Activated effector memory CD4-positive, alpha-beta T cell treated with anti-CD3 and anti-CD28 coated beads, Interleukin-2, amount 50 U/mL, for 16 hours (primary cell): ENCODE results near the gene GALNT2.
A peak's percentile ranks its signal among the peaks of the same experiment; 100 is the strongest.

Experiments used
- DNase-seq: peaks from one replicate; pipeline ENCODE4 v3.0.0-alpha.2; 2020

GALNT2 gene

GRCh38 chr1:230073371-230074035 is 6.5 kb downstream of the GALNT2 start:
- no peak for DNase-seq

GRCh38 chr1:230074270-230074669 is 7.2 kb downstream of the GALNT2 start:
- no peak for DNase-seq

GRCh38 chr1:230074762-230075161 is 7.7 kb downstream of the GALNT2 start:
- no peak for DNase-seq

- DNase-seq: no peak
These were observed 9.1 kb downstream of the GALNT2 start for GRCh38 chr1:230076121-230076520.

- DNase-seq: no peak
These were observed 10.0 kb downstream of the GALNT2 start for GRCh38 chr1:230077011-230077410.

- no peak for DNase-seq
These were observed 10.6 kb downstream of the GALNT2 start for GRCh38 chr1:230077436-230078213.

GRCh38 chr1:230079199-230080024 is 12.4 kb downstream of the GALNT2 start:
- DNase-seq: no peak

GRCh38 chr1:230080822-230081221 is 13.8 kb downstream of the GALNT2 start:
- DNase-seq: no peak

GRCh38 chr1:230081751-230082150 is 14.7 kb downstream of the GALNT2 start:
- DNase-seq: no peak

- no peak for DNase-seq
These were observed 15.2 kb downstream of the GALNT2 start for GRCh38 chr1:230082211-230082610.

GRCh38 chr1:230083053-230083452 is 16.0 kb downstream of the GALNT2 start:
- DNase-seq: no peak

- DNase-seq: no peak
These were observed 16.8 kb downstream of the GALNT2 start for GRCh38 chr1:230083746-230084407.

GRCh38 chr1:230084408-230085177 is 17.6 kb downstream of the GALNT2 start:
- peak; percentile 79 for DNase-seq

GRCh38 chr1:230085178-230085515 is 18.1 kb downstream of the GALNT2 start:
- no peak for DNase-seq

GRCh38 chr1:230086151-230086550 is 19.1 kb downstream of the GALNT2 start:
- no peak for DNase-seq

- no peak for DNase-seq
These were observed 20.1 kb downstream of the GALNT2 start for GRCh38 chr1:230087028-230087716.

GRCh38 chr1:230087717-230088105 is 20.7 kb downstream of the GALNT2 start:
- no peak for DNase-seq

- no peak for DNase-seq
These were observed 23.2 kb downstream of the GALNT2 start for GRCh38 chr1:230090194-230090711.

- no peak for DNase-seq
These were observed 24.6 kb downstream of the GALNT2 start for GRCh38 chr1:230091473-230092231.

- no peak for DNase-seq
These were observed 27.7 kb downstream of the GALNT2 start for GRCh38 chr1:230094746-230095145.

- DNase-seq: no peak
These were observed 28.9 kb downstream of the GALNT2 start for GRCh38 chr1:230095938-230096337.
